Body of pancreas (tissue), 4 donors: ENCODE measurements around the gene YKT6. TPM values are rescaled to one million over a fixed set of nuclear protein-coding genes. Genes with fewer than 3 reads are reported as not detected.
A peak's percentile ranks its signal among the peaks of the same experiment; 100 is the strongest.

Source experiments
- ATAC-seq: fragments of 150-250 bp; one replicate; pipeline ENCODE4 v1.9.1; 2016
- DNase-seq, 4 donors: peaks; one replicate each; pipeline ENCODE4 v3.0.0-alpha.2; 2019
- H3K27ac ChIP-seq, 4 donors: fragments of 200-600 bp; sonication (generic); 1 replicate in 3 of 4; 2 replicates in 1 of 4; pipeline versions ENCODE4 v1.5.1 to v1.6.1; 2016 to 2019; ENCODE audit warnings: mild to moderate bottlenecking in 1 of 4, mixed read lengths in 1 of 4, moderate library complexity in 1 of 4
- H3K27me3 ChIP-seq, 2 donors: fragments of 200-600 bp; sonication (generic); one replicate each; pipeline ENCODE4 v1.6.0; 2016; ENCODE audit warnings: mild to moderate bottlenecking in 1 of 2
- H3K36me3 ChIP-seq, 2 donors: fragments of 200-600 bp; sonication (generic); replicated peaks in 1 of 2; 2 replicates each; pipeline ENCODE4 v1.5.1; 2016; ENCODE audit warnings: low read depth in 2 of 2; ENCODE audit not compliant: insufficient read depth in 1 of 2
- H3K4me1 ChIP-seq: fragments of 200-600 bp; sonication (generic); one replicate; pipeline ENCODE4 v1.6.0; 2016
- H3K4me3 ChIP-seq, 2 donors: fragments of 200-600 bp; sonication (generic); 1 replicate in 1 of 2; 2 replicates in 1 of 2; pipeline ENCODE4 v1.5.1; 2016 to 2019
- H3K9me3 ChIP-seq, 3 donors: fragments of 200-600 bp; sonication (generic); 1 replicate in 2 of 3; 2 replicates in 1 of 3; pipeline ENCODE4 v1.5.1; 2016
- CTCF ChIP-seq, 7 experiments: fragments of 450-650 bp in 4 of 7; fragments of 200-600 bp in 3 of 7; sonication (generic) in 3 of 7; IDR thresholded peaks; one replicate each; pipeline ENCODE4 v1.5.1; 2016 to 2019; ENCODE audit warnings: antibody characterized with exemption in 7 of 7
- POLR2A ChIP-seq, 3 donors: fragments of 450-650 bp; IDR thresholded peaks; one replicate each; pipeline ENCODE4 v1.6.1; 2016; ENCODE audit warnings: antibody characterized with exemption in 3 of 3, mild to moderate bottlenecking in 2 of 3
- WGBS, 2 donors: methylation state at CpG; one replicate each; pipeline ENCODE4 v1.1.5; 2017; 5-methylcytosine and 5-hydroxymethylcytosine counted together
- intact Hi-C: fragments of 100-400 bp; cut with DNase I; formaldehyde crosslinking; loops from one replicate; pipeline ENCODE4 v1.15.1; 2023
- total RNA-seq, 2 donors: library from RNA; depleted of rRNA; stranded (reverse); fragments of >200 nt; gene quantifications; one replicate each; pipeline ENCODE4 v1.1.0, GENCODE V29; 2016

The YKT6 gene
- total RNA-seq, 2 donors from 2014 or later, result 37.6 to 55.4 TPM

GRCh38 chr7:44154703-44155102 lies 46.1 kb upstream of the YKT6 start:
- Histone ChIP-seq H3K9me3 (no peaks in the 10 kb centered on the region), H3K4me1 (no peaks in the 10 kb centered on the region), H3K27ac (no peak overlapping the region), H3K27me3 (no peaks in the 10 kb centered on the region), H3K4me3 (no peak overlapping the region), H3K36me3 (no peaks in the 10 kb centered on the region)
- DNase-seq (no peak), ATAC-seq (no peak)
- intact Hi-C loops, result no loop called here
- WGBS, 2 donors, result 74 to 79% methylated on average over 3 of the region's 3 CpGs
- TF ChIP-seq POLR2A (IDR thresholded peaks at IDR 0.05) (no peak), CTCF (IDR thresholded peaks at IDR 0.05) (no peak)

DNA sequence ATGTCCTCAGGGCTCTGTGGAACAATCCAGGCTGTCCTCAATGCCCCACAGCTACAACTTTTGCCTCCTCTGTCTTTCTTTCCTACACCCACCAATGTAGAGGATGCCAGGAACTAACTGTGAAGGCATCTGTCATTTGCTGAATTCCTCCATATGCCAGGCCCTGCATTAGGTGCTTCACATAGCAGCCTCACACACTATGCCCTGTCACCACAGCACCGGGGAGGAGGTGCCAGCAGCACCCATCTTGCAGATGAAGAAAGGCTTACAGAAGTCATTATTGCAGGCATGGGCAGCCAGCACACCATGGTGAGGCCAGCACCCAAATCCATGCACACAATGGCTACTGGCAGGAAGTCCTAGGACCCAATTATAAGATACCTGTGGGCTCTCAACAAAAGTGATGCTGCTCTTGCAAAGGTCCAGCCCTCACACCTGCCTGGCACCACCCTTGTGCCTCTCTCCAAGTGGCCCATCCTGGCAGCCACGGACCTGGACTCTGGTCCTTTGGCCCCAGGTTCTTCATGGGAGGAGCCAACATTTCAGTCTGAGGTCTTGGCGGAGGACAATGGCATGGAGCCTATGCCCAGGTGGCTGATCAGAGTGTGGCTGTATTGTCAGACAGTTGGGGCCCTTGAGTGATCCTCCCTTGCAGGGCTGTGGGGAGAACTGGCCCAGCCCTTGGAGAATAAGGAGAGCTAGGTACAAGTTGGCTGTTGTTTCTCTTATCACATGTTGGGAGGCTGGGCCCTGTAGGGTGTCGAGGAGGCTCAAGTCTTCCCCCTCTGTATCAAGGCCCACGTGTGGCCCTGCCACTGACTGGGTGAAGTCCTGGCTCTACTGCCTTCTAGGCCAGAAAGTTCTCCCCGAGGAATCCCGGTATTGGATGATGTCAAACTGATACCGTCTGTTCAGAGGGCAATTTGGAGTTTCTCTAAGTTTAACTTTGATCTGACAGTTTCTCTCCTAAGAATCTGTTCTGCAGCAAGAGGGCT lies 45.3 kb upstream of the YKT6 start:
- H3K27me3 ChIP-seq, result no peaks in the 10 kb centered on the region
- no peak overlapping the region for H3K4me3 ChIP-seq
- no peak for TF ChIP-seq POLR2A (IDR thresholded peaks at IDR 0.05)
- no peak for TF ChIP-seq CTCF (IDR thresholded peaks at IDR 0.05)
- H3K9me3 ChIP-seq, result no peaks in the 10 kb centered on the region
- ATAC-seq (peak; percentile 55), DNase-seq (peak in 3 of 4 donors; percentile 26 to 69 (median 43))
- H3K36me3 ChIP-seq, result no peaks in the 10 kb centered on the region
- intact Hi-C loops, result no loop called here
- no peak overlapping the region for H3K27ac ChIP-seq
- H3K4me1 ChIP-seq, result no peaks in the 10 kb centered on the region
- WGBS, 2 donors, result 65 to 67% methylated on average over 7 to 8 of the region's 8 CpGs

DNA sequence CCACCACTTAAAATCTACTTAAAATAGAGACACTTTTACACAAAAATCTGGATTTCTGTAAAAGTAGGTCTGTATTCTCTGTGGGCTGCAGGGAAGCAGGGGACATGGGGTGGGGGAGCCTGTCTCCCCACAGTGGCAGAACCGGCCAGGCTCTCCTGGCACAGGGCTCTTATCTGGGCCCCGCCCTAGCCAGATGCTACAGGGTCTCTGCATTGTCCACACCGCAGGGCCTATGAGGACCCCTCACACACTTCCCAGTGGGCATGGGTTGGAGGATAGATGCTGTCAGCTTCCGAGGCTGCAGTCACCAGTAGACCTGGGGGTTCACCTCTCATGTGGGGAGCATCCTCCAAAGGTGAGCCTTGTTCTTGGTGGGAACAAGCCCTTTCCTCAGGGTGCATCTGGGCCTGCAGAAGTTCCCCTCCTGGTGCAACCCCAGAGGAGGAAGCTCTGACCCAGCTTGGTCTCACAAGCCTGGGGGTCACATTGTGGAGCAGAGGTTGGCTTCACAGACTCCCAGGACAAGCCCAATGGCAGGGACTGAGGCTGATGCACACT lies 44.2 kb upstream of the YKT6 start:
- ATAC-seq (no peak), DNase-seq (no peak)
- WGBS, 2 donors, result 84 to 95% methylated on average over 2 to 3 of the region's 4 CpGs
- no peaks in the 10 kb centered on the region for H3K27me3 ChIP-seq
- no peaks in the 10 kb centered on the region for H3K9me3 ChIP-seq
- no peak overlapping the region for H3K4me3 ChIP-seq
- intact Hi-C loops, result no loop called here
- TF ChIP-seq CTCF (IDR thresholded peaks at IDR 0.05) (no peak), POLR2A (IDR thresholded peaks at IDR 0.05) (no peak)
- no peak overlapping the region for H3K27ac ChIP-seq
- no peaks in the 10 kb centered on the region for H3K36me3 ChIP-seq
- H3K4me1 ChIP-seq, result no peaks in the 10 kb centered on the region

- Histone ChIP-seq H3K4me3 (no peak overlapping the region), H3K27ac (no peak overlapping the region), H3K36me3 (no peaks in the 10 kb centered on the region), H3K27me3 (no peaks in the 10 kb centered on the region), H3K4me1 (no peaks in the 10 kb centered on the region), H3K9me3 (no peaks in the 10 kb centered on the region)
- ATAC-seq, result no peak
- TF ChIP-seq POLR2A (IDR thresholded peaks at IDR 0.05) (no peak), CTCF (IDR thresholded peaks at IDR 0.05) (no peak)
- 77 to 86% methylated on average over 11 to 14 of the region's 15 CpGs for WGBS, 2 donors
- DNase-seq, result no peak
- intact Hi-C loops, result no loop called here
Measured at GRCh38 chr7:44157116-44158080, 43.4 kb upstream of the YKT6 start.
